Liver (tissue), 9 donors: ENCODE data around the gene SOBP. TPM values are rescaled to one million over a fixed set of nuclear protein-coding genes. Genes with fewer than 3 reads are reported as not detected.

Source experiments
- DNase-seq: peaks from one replicate; pipeline ENCODE4 v3.0.0-alpha.2; 2017; ENCODE audit warnings: low spot score
- H3K27ac ChIP-seq, 2 donors: one replicate each; pipeline ENCODE4 v1.7.0; 2013; ENCODE audit warnings: inconsistent platforms in 2 of 2, low read length in 2 of 2, control low read depth in 1 of 2, low read depth in 1 of 2, mild to moderate bottlenecking in 1 of 2
- H3K27me3 ChIP-seq, 4 donors: one replicate each; pipeline versions ENCODE4 v1.6.1 to v1.7.0; 2013; ENCODE audit warnings: low read length in 3 of 4, inconsistent platforms in 1 of 4, mild to moderate bottlenecking in 1 of 4, moderate library complexity in 1 of 4; ENCODE audit not compliant: control insufficient read depth in 4 of 4, insufficient read depth in 4 of 4
- H3K36me3 ChIP-seq, 4 donors: one replicate each; pipeline versions ENCODE4 v1.6.1 to v1.7.0; 2013; ENCODE audit warnings: low read length in 3 of 4, mild to moderate bottlenecking in 3 of 4, low read depth in 1 of 4, moderate library complexity in 1 of 4; ENCODE audit not compliant: control insufficient read depth in 4 of 4, insufficient read depth in 3 of 4
- H3K4me1 ChIP-seq, 4 donors: one replicate each; pipeline versions ENCODE4 v1.6.1 to v1.7.0; 2013; ENCODE audit warnings: low read length in 3 of 4, mild to moderate bottlenecking in 3 of 4, moderate library complexity in 1 of 4; ENCODE audit not compliant: control insufficient read depth in 4 of 4, insufficient read depth in 4 of 4
- H3K4me3 ChIP-seq, 3 donors: one replicate each; pipeline versions ENCODE4 v1.6.1 to v1.7.0; 2013; ENCODE audit warnings: low read length in 3 of 3, control low read depth in 1 of 3, low read depth in 1 of 3, mild to moderate bottlenecking in 1 of 3
- H3K9ac ChIP-seq, 2 donors: one replicate each; pipeline ENCODE4 v1.7.0; 2013; ENCODE audit warnings: low read length in 2 of 2, mild to moderate bottlenecking in 2 of 2, moderate library complexity in 2 of 2, control low read depth in 1 of 2, low read depth in 1 of 2
- H3K9me3 ChIP-seq, 4 donors: one replicate each; pipeline versions ENCODE4 v1.6.1 to v1.7.0; 2013; ENCODE audit warnings: low read length in 3 of 4; ENCODE audit not compliant: control insufficient read depth in 4 of 4
- ATF3 ChIP-seq: IDR thresholded peaks from 2 replicates; pipeline ENCODE4 v1.6.1; 2016; ENCODE audit warnings: antibody characterized with exemption
- CTCF ChIP-seq: fragments of 150-350 bp; IDR thresholded peaks from 2 replicates; pipeline ENCODE4 v1.5.1; 2017; ENCODE audit warnings: improper control_type of control experiment, low read depth, low read length; ENCODE audit not compliant: missing input control
- EGR1 ChIP-seq, 2 donors: IDR thresholded peaks; 2 replicates each; pipeline ENCODE4 v1.6.1; 2016 to 2018; ENCODE audit warnings: antibody characterized with exemption in 2 of 2, low read depth in 2 of 2
- FOXA1 ChIP-seq: IDR thresholded peaks from 2 replicates; pipeline ENCODE4 v1.6.1; 2016; ENCODE audit warnings: antibody characterized with exemption
- FOXA2 ChIP-seq: IDR thresholded peaks from 2 replicates; pipeline ENCODE4 v1.6.1; 2016; ENCODE audit warnings: antibody characterized with exemption
- GABPA ChIP-seq, 2 donors: IDR thresholded peaks in 1 of 2; conservative IDR thresholded peaks in 1 of 2; 2 replicates each; pipeline ENCODE4 v1.6.1; 2016; ENCODE audit warnings: antibody characterized with exemption in 2 of 2, mild to moderate bottlenecking in 1 of 2, moderate library complexity in 1 of 2
- HNF4A ChIP-seq, 2 donors: conservative IDR thresholded peaks; 2 replicates each; pipeline ENCODE4 v1.6.1; 2016; ENCODE audit warnings: antibody characterized with exemption in 2 of 2, mild to moderate bottlenecking in 2 of 2
- HNF4G ChIP-seq: IDR thresholded peaks from 2 replicates; pipeline ENCODE4 v1.6.1; 2016; ENCODE audit warnings: antibody characterized with exemption
- JUND ChIP-seq, 2 donors: IDR thresholded peaks; 2 replicates each; pipeline ENCODE4 v1.6.1; 2016; ENCODE audit warnings: antibody characterized with exemption in 2 of 2
- NR2F2 ChIP-seq: IDR thresholded peaks from 2 replicates; pipeline ENCODE4 v1.6.1; 2016; ENCODE audit warnings: antibody characterized with exemption
- REST ChIP-seq: IDR thresholded peaks from 2 replicates; pipeline ENCODE4 v1.6.1; 2016; ENCODE audit warnings: antibody characterized with exemption, mild to moderate bottlenecking
- RXRA ChIP-seq, 2 donors: IDR thresholded peaks; 2 replicates each; pipeline ENCODE4 v1.6.1; 2017 to 2018; ENCODE audit warnings: antibody characterized with exemption in 2 of 2, mild to moderate bottlenecking in 1 of 2
- SP1 ChIP-seq: IDR thresholded peaks from 2 replicates; pipeline ENCODE4 v1.6.1; 2018; ENCODE audit warnings: antibody characterized with exemption, mild to moderate bottlenecking
- TAF1 ChIP-seq: conservative IDR thresholded peaks from 2 replicates; pipeline ENCODE4 v1.6.1; 2016; ENCODE audit warnings: antibody characterized with exemption, mild to moderate bottlenecking
- YY1 ChIP-seq: IDR thresholded peaks from 2 replicates; pipeline ENCODE4 v1.6.1; 2016; ENCODE audit warnings: antibody characterized with exemption, mild to moderate bottlenecking
- WGBS: extraction: QIAGEN DNeasy Blood & Tissue Kit; methylation state at CpG from one replicate; pipeline ENCODE4 v1.1.7; 2013; 5-methylcytosine and 5-hydroxymethylcytosine counted together
- polyA plus RNA-seq, 2 donors: library from polyadenylated mRNA; stranded (reverse) in 1 of 2; unstranded in 1 of 2; fragments of 200-250 nt in 1 of 2; fragments of >200 nt in 1 of 2; fragmentation: Nextera tagmentation in 1 of 2; extraction: Ambion mirVana in 1 of 2; gene quantifications; one replicate each; pipeline versions ENCODE4 v1.2.1 to v1.2.3, GENCODE V29; 2013 to 2015
- total RNA-seq, 2 donors: library from RNA; depleted of rRNA; stranded (reverse); fragments of >200 nt; gene quantifications; one replicate each; pipeline ENCODE4 v1.2.3, GENCODE V29; 2014
- TF ChIP-seq, protein P1 (sequence below): IDR thresholded peaks from 2 replicates; pipeline ENCODE4 v1.6.1; 2016; ENCODE audit warnings: antibody characterized with exemption
- donor health status: healthy.
- donor health status: healthy.
- donor health status: healthy.
- donor health status: healthy.
- donor health status: healthy.

Gene SOBP
- total and polyA plus RNA-seq, 4 donors: 0.99 to 5.4 (median 1.9) TPM

DNA sequence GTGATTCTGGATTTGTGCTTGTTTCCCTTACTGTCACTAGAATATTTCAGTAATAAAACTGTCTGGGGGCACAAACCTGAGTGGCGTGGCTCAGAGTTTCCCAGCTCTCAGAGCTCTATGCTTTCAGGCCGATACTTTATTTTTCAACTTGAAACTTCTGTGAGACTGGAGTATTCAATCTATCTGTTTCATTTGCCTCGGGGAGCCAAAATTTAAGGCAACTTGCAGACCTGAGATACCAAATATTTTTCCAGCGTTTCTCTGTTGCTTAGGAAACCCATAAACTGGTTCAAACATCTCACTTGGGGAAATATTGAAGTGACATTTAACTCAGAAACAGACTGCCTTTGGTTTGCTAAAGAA is 74.7 kb downstream of the SOBP start:
- Histone ChIP-seq H3K9me3 (no peaks in the 10 kb centered on the region), H3K27me3 (no peaks in the 10 kb centered on the region), H3K4me3 (no peak overlapping the region), H3K36me3 (no peaks in the 10 kb centered on the region), H3K4me1 (no peaks in the 10 kb centered on the region), H3K9ac (no peak overlapping the region), H3K27ac (no peak overlapping the region)
- TF ChIP-seq RXRA (IDR thresholded peaks at IDR 0.05): no peak
- TF ChIP-seq FOXA2: no peak
- TF ChIP-seq, protein P1, sequence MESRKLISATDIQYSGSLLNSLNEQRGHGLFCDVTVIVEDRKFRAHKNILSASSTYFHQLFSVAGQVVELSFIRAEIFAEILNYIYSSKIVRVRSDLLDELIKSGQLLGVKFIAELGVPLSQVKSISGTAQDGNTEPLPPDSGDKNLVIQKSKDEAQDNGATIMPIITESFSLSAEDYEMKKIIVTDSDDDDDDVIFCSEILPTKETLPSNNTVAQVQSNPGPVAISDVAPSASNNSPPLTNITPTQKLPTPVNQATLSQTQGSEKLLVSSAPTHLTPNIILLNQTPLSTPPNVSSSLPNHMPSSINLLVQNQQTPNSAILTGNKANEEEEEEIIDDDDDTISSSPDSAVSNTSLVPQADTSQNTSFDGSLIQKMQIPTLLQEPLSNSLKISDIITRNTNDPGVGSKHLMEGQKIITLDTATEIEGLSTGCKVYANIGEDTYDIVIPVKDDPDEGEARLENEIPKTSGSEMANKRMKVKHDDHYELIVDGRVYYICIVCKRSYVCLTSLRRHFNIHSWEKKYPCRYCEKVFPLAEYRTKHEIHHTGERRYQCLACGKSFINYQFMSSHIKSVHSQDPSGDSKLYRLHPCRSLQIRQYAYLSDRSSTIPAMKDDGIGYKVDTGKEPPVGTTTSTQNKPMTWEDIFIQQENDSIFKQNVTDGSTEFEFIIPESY: no peak
- no peak for TF ChIP-seq GABPA (IDR thresholded peaks at IDR 0.05 in 1 of 2, conservative IDR thresholded peaks at IDR 0.05 in 1 of 2)
- TF ChIP-seq FOXA1: no peak
- no peak for TF ChIP-seq NR2F2
- TF ChIP-seq REST: no peak
- no peak for TF ChIP-seq YY1
- no peak for TF ChIP-seq HNF4A (conservative IDR thresholded peaks at IDR 0.05)
- no peak for TF ChIP-seq CTCF
- TF ChIP-seq TAF1: no peak
- DNase-seq: no peak
- 86% methylated on average over 4 of the region's 4 CpGs for WGBS

DNA sequence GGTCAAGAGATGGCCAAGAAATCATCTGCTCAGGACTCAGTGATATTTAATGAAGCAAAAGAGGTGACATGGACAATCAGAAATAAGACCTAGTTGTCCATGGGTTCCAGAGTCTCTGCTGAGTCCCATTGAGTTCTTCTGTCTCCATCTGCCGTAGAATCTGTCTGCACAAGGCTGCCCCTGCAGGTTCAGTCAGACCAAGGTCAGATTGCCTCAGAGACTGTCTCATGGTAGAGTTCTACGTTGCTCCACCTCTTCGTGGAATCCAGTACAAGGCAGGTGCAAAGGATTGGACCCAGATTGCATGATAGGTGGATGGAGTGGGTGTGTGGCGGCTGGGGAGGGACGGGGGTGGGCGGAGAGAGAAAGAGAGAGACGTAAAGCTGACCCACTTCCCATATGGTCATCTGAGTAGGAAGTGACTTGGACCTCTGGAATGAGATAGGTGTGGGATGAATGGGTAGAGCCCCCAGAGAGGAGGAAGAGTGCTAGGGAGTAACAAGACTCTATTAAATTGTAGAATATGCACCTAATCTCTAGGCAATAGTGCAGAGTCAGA is 75.3 kb downstream of the SOBP start:
- 89% methylated on average over 7 of the region's 7 CpGs for WGBS
- TF ChIP-seq RXRA (IDR thresholded peaks at IDR 0.05) (no peak), ATF3 (no peak), JUND (IDR thresholded peaks at IDR 0.05) (no peak), EGR1 (IDR thresholded peaks at IDR 0.05; ENCODE audit: low read depth in 2 of 2) (no peak), SP1 (no peak), REST (no peak), FOXA1 (no peak), HNF4G (no peak), FOXA2 (no peak), HNF4A (conservative IDR thresholded peaks at IDR 0.05) (no peak), NR2F2 (no peak), CTCF (no peak), GABPA (IDR thresholded peaks at IDR 0.05 in 1 of 2, conservative IDR thresholded peaks at IDR 0.05 in 1 of 2) (no peak), TAF1 (no peak)

More for the DNA sequence above, 75.3 kb downstream of the SOBP start:
- Histone ChIP-seq H3K27ac (no peak overlapping the region), H3K9ac (no peak overlapping the region), H3K4me1 (no peaks in the 10 kb centered on the region), H3K4me3 (no peak overlapping the region), H3K9me3 (no peaks in the 10 kb centered on the region), H3K36me3 (no peaks in the 10 kb centered on the region), H3K27me3 (no peaks in the 10 kb centered on the region)
- no peak for DNase-seq
